Measurements from ENCODE around the gene ROBO1.

- TF ChIP-seq EZH2 (IDR thresholded peaks at IDR 0.05; ENCODE audit: borderline replicate concordance, insufficient read depth, low read depth, low read length, poor library complexity, severe bottlenecking), result no peak
- TF ChIP-seq, protein P1, sequence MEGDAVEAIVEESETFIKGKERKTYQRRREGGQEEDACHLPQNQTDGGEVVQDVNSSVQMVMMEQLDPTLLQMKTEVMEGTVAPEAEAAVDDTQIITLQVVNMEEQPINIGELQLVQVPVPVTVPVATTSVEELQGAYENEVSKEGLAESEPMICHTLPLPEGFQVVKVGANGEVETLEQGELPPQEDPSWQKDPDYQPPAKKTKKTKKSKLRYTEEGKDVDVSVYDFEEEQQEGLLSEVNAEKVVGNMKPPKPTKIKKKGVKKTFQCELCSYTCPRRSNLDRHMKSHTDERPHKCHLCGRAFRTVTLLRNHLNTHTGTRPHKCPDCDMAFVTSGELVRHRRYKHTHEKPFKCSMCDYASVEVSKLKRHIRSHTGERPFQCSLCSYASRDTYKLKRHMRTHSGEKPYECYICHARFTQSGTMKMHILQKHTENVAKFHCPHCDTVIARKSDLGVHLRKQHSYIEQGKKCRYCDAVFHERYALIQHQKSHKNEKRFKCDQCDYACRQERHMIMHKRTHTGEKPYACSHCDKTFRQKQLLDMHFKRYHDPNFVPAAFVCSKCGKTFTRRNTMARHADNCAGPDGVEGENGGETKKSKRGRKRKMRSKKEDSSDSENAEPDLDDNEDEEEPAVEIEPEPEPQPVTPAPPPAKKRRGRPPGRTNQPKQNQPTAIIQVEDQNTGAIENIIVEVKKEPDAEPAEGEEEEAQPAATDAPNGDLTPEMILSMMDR (IDR thresholded peaks at IDR 0.05), result no peak
These were observed 755.3 kb downstream of the ROBO1 start for GRCh38 chr3:79012530-79012913.

Data from B cell (primary cell).